HepG2 (cell line): ENCODE results near the gene CALD1. TPM values are rescaled to one million over a fixed set of nuclear protein-coding genes. Genes with fewer than 3 reads are reported as not detected.

Source experiments
- CBX2 ChIP-seq, 2 experiments: fragments of 200-600 bp in 1 of 2; sonication (generic); formaldehyde crosslinking in 1 of 2; IDR thresholded peaks; 2 replicates each; pipeline versions ENCODE4 v1.7.0 to v1.8.1; 2018 to 2022; ENCODE audit warnings: low read depth in 2 of 2, low read length in 1 of 2, mild to moderate bottlenecking in 1 of 2, missing genetic modification reagents in 1 of 2
- DMAP1 ChIP-seq: IDR thresholded peaks from 2 replicates; pipeline ENCODE4 v1.6.1; 2016
- EED ChIP-seq: sonication (generic); formaldehyde crosslinking; IDR thresholded peaks from 2 replicates; pipeline ENCODE4 v1.5.0; 2020; ENCODE audit warnings: mild to moderate bottlenecking, missing genetic modification reagents
- ELF3 ChIP-seq: IDR thresholded peaks from 2 replicates; pipeline ENCODE4 v1.6.1; 2016; ENCODE audit warnings: missing genetic modification reagents, missing compliant biosample characterization
- EP300 ChIP-seq, 3 experiments: sonication (generic) in 1 of 3; formaldehyde crosslinking in 1 of 3; IDR thresholded peaks; 2 replicates each; pipeline versions ENCODE4 v1.5.1 to v1.6.1; 2011 to 2020; ENCODE audit warnings: low read depth in 2 of 3, low read length in 2 of 3, borderline replicate concordance in 1 of 3, improper control_type of control experiment in 1 of 3, mild to moderate bottlenecking in 1 of 3, missing genetic modification reagents in 1 of 3, moderate library complexity in 1 of 3
- EZH2 ChIP-seq: conservative IDR thresholded peaks from 2 replicates; pipeline ENCODE4 v1.6.1; 2012; ENCODE audit warnings: mild to moderate bottlenecking, low read depth, low read length, moderate library complexity
- HNF1A ChIP-seq, 2 experiments: sonication (generic) in 1 of 2; formaldehyde crosslinking in 1 of 2; IDR thresholded peaks; 2 replicates each; pipeline versions ENCODE4 v1.4.0 to v1.6.1; 2016 to 2020; ENCODE audit warnings: borderline replicate concordance in 1 of 2, low read depth in 1 of 2, mild to moderate bottlenecking in 1 of 2, missing genetic modification reagents in 1 of 2
- IRF2 ChIP-seq: IDR thresholded peaks from 2 replicates; pipeline ENCODE4 v1.6.1; 2018; ENCODE audit warnings: missing genetic modification reagents, missing compliant biosample characterization
- MIXL1 ChIP-seq: IDR thresholded peaks from 2 replicates; pipeline ENCODE4 v1.6.1; 2016
- SUZ12 ChIP-seq: fragments of 150-350 bp; IDR thresholded peaks from 2 replicates; pipeline ENCODE4 v1.6.1; 2014; ENCODE audit warnings: low read depth, low read length
- TAF1 ChIP-seq: sonication (generic); formaldehyde crosslinking; IDR thresholded peaks from 2 replicates; pipeline ENCODE4 v1.4.0; 2020; ENCODE audit warnings: missing genetic modification reagents
- TBP ChIP-seq: sonication (generic); formaldehyde crosslinking; IDR thresholded peaks from 2 replicates; pipeline ENCODE4 v1.5.0; 2020; ENCODE audit warnings: missing genetic modification reagents
- ZNF124 ChIP-seq: sonication (generic); formaldehyde crosslinking; IDR thresholded peaks from 2 replicates; pipeline ENCODE4 v1.4.0; 2020; ENCODE audit warnings: missing genetic modification reagents
- ZNF567 ChIP-seq: sonication (generic); formaldehyde crosslinking; IDR thresholded peaks from 2 replicates; pipeline ENCODE4 v1.8.1; 2023; ENCODE audit warnings: mild to moderate bottlenecking, missing genetic modification reagents, borderline replicate concordance
- ZNF652 ChIP-seq: IDR thresholded peaks from 2 replicates; pipeline ENCODE4 v1.6.1; 2016; ENCODE audit warnings: low read depth, borderline replicate concordance
- ZNF710 ChIP-seq: sonication (generic); formaldehyde crosslinking; IDR thresholded peaks from 2 replicates; pipeline ENCODE4 v1.5.0; 2020; ENCODE audit warnings: mild to moderate bottlenecking, missing genetic modification reagents, borderline replicate concordance
- ZNF850 ChIP-seq: sonication (generic); formaldehyde crosslinking; conservative IDR thresholded peaks from 2 replicates; pipeline ENCODE4 v1.9.0; 2021; ENCODE audit warnings: mild to moderate bottlenecking, missing genetic modification reagents
- ZNF883 ChIP-seq: sonication (generic); formaldehyde crosslinking; IDR thresholded peaks from 2 replicates; pipeline ENCODE4 v1.5.1; 2020; ENCODE audit warnings: mild to moderate bottlenecking, missing genetic modification reagents; ENCODE audit errors: not compliant biosample characterization
- polyA plus RNA-seq, 8 experiments: library from polyadenylated mRNA; depleted of rRNA in 3 of 8; stranded (reverse) in 7 of 8; unstranded in 1 of 8; fragments of >200 nt; fragmentation: Illumina TruSeq in 4 of 8; extraction: Trizol in 4 of 8; gene quantifications; 2 replicates each; pipeline versions ENCODE4 v1.2.1 to v1.2.3, GENCODE V29; 2011 to 2016; ENCODE audit warnings: low read depth in 4 of 8, missing spikeins in 1 of 8, mixed read lengths in 1 of 8; ENCODE audit not compliant: insufficient read depth in 1 of 8
- total RNA-seq, 5 experiments: library from RNA; depleted of rRNA; stranded (reverse); fragments of >200 nt; fragmentation: Illumina TruSeq; extraction: Trizol; gene quantifications; 2 replicates each; pipeline ENCODE4 v1.2.3, GENCODE V29; 2016; ENCODE audit warnings: low read depth in 1 of 5
- TF ChIP-seq, protein P1 (sequence below): sonication (generic); formaldehyde crosslinking; IDR thresholded peaks from 2 replicates; pipeline ENCODE4 v1.4.0; 2020; ENCODE audit warnings: missing genetic modification reagents
- TF ChIP-seq, protein P2 (sequence below): sonication (generic); formaldehyde crosslinking; IDR thresholded peaks from 2 replicates; pipeline ENCODE4 v1.4.0; 2020; ENCODE audit warnings: missing genetic modification reagents

CALD1 gene
- total and polyA plus RNA-seq, 2 of the 13 experiments (the other 11 are each of a cell fraction or from before 2014, with no cell fraction given): 53.0 to 112 TPM

DNA sequence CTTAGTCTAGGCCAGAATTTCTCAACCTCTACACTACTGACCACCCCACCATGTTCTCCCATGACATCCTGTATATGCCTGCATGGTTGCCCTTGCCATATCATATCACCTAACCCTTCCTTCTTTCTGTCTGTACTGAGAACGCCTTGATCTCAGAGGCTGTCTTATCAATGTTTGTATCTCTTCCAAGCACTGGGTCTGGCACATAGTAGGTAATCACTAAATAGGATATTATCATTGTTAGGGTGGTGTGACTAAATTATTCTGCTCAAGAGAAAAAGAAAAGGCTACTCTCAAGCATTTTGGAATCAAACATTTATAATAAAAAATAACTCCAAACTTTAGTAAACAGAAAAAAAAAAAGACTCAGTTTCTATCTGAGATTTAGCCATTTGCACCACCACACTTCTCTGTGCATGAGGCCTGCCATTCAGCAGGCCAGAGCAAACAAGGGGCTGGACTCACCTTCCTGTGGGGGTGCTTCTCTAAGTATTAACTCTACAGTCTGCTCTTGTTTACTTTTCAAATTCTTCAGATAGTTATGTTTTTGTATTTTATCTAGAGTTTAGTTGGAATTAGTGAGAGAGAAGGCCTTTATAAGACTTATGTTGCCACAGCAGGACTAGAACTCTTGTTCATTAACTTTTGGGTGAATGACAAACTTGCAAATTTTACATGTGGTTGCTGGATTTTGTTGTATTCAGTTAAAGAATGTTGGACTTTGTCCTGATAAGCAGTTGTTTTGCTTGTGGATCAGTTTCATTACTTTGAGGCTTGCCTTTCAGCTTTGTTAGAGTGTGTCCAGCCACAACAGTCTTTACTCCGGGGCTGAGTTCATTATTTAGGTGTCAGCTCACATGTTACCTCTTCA is 212.3 kb downstream of the CALD1 start (continued):
- TF ChIP-seq EZH2 (no peak), ZNF710 (CRISPR knock-in tag) (peak; percentile 26; the same call in 1 of the 2 replicates), EED (no peak), ZNF124 (CRISPR knock-in tag) (peak; percentile 50), TBP (CRISPR knock-in tag) (no peak), DMAP1 (CRISPR knock-in tag) (peak; percentile 56; the same call in 1 of the 2 replicates), CBX2 (IDR thresholded peaks at IDR 0.05; ENCODE audit: low read depth, low read length) (no peak), CBX2 (CRISPR knock-in tag; IDR thresholded peaks at IDR 0.05; ENCODE audit: low read depth) (no peak), ZNF567 (CRISPR knock-in tag) (no peak), ZNF652 (peak; percentile 63; the same call in 1 of the 2 replicates), EP300 (IDR thresholded peaks at IDR 0.05; ENCODE audit: low read depth in 2 of 2, low read length in 2 of 2) (peak in 1 of 2 experiments; percentile 89; a peak in 3 of 4 replicates), EP300 (CRISPR knock-in tag; IDR thresholded peaks at IDR 0.05; ENCODE audit: borderline replicate concordance) (peak; percentile 56; the same call in 1 of the 2 replicates), IRF2 (CRISPR knock-in tag) (peak; percentile 76), SUZ12 (no peak), ZNF883 (no peak), HNF1A (IDR thresholded peaks at IDR 0.05; ENCODE audit: low read depth) (peak; percentile 73; the same call in 1 of the 2 replicates), HNF1A (CRISPR knock-in tag; IDR thresholded peaks at IDR 0.05; ENCODE audit: borderline replicate concordance) (peak; percentile 67; the same call in 1 of the 2 replicates), MIXL1 (peak; percentile 67), TAF1 (CRISPR knock-in tag) (no peak), ZNF850 (CRISPR knock-in tag) (no peak), ELF3 (peak; percentile 54; the same call in 1 of the 2 replicates)
- TF ChIP-seq, protein P1, sequence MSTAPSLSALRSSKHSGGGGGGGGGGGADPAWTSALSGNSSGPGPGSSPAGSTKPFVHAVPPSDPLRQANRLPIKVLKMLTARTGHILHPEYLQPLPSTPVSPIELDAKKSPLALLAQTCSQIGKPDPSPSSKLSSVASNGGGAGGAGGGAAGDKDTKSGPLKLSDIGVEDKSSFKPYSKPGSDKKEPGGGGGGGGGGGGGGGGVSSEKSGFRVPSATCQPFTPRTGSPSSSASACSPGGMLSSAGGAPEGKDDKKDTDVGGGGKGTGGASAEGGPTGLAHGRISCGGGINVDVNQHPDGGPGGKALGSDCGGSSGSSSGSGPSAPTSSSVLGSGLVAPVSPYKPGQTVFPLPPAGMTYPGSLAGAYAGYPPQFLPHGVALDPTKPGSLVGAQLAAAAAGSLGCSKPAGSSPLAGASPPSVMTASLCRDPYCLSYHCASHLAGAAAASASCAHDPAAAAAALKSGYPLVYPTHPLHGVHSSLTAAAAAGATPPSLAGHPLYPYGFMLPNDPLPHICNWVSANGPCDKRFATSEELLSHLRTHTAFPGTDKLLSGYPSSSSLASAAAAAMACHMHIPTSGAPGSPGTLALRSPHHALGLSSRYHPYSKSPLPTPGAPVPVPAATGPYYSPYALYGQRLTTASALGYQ: peak; percentile 79
- TF ChIP-seq, protein P2, sequence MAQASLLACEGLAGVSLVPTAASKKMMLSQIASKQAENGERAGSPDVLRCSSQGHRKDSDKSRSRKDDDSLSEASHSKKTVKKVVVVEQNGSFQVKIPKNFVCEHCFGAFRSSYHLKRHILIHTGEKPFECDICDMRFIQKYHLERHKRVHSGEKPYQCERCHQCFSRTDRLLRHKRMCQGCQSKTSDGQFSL: peak; percentile 87; the same call in 1 of the 2 replicates
